Measurements from ENCODE around the gene FAM83E.
"Not testable (repeated sequence)": the region's sequence is repeated elsewhere in the genome, so short reads cannot be mapped to it uniquely, and the experiment has no call there.

FAM83E gene

DNA sequence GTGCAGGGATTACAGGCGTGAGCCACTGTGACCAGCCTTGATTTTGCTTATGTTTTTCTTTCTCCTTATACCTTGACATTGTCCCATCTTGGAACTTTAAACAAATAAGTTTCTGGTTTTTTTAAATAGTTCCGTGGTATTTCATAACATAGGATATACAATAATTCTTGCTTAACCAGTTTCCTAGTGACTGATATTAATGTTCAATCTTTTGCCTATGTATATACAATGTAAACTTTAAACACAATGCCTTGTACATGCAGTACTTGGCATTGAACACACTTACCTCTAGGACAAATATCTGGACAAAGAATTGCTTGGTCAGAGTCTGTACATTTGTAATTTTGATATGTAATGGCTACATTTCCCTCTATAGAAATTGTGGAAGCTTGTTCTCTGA, 32.7 kb downstream of the FAM83E start:
- DNase-seq (ENCODE audit: low spot score): no peak
- no peak for TF ChIP-seq CTCF (IDR thresholded peaks at IDR 0.05; ENCODE audit: extremely low read depth, missing control alignments)

DNA sequence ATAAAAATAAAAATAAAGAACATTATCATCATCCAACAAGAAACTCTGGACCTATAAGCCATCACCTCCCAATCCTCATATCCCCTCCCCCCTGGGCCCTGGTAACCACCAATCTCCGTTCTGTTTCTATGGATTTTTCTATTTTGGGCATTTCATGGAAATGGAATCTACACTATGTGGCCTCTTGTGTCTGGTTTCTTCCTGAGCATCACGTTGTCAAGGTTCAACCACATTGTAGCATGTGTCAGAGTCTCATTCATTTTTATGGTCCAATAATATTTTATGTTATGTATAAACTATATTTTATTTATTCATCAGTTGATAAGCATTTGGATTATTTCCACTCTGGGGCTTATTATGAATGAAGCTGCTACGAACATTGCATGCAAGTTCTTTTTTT, 36.0 kb downstream of the FAM83E start:
- DNase-seq (ENCODE audit: low spot score): no peak

GRCh38 chr19:48577908-48578307, 37.0 kb downstream of the FAM83E start:
- DNase-seq (ENCODE audit: low spot score): not testable (repeated sequence)

More for the DNA sequence above, 36.0 kb downstream of the FAM83E start:
- no peak for TF ChIP-seq CTCF (IDR thresholded peaks at IDR 0.05; ENCODE audit: extremely low read depth, missing control alignments)

- no peak for TF ChIP-seq CTCF (IDR thresholded peaks at IDR 0.05; ENCODE audit: extremely low read depth, missing control alignments)
- no peak for DNase-seq (ENCODE audit: low spot score)
These were observed 38.8 kb downstream of the FAM83E start for GRCh38 chr19:48575931-48576622.

DNA sequence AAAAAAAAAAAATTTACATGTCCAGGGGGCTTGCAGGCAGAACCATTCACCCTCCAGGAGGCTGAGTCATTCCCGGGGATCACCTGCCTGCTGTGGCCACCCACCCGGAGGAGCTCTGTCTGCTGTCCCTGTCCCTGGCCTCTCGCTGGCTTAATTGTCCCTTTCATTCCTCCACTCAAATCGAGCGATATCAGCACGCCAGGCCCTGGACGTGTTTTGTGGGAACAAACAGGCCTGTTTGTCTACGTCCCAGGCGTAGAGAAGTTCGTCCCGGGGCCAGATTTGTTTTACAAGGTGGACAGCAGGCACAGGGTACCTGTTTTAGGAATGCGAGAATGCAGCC, 41.7 kb downstream of the FAM83E start:
- DNase-seq (ENCODE audit: low spot score): no peak
- TF ChIP-seq CTCF (IDR thresholded peaks at IDR 0.05; ENCODE audit: extremely low read depth, missing control alignments): no peak

GRCh38 chr19:48571378-48572162, 43.3 kb downstream of the FAM83E start:
- no peak for TF ChIP-seq CTCF (IDR thresholded peaks at IDR 0.05; ENCODE audit: extremely low read depth, missing control alignments)
- DNase-seq (ENCODE audit: low spot score): no peak

DNA sequence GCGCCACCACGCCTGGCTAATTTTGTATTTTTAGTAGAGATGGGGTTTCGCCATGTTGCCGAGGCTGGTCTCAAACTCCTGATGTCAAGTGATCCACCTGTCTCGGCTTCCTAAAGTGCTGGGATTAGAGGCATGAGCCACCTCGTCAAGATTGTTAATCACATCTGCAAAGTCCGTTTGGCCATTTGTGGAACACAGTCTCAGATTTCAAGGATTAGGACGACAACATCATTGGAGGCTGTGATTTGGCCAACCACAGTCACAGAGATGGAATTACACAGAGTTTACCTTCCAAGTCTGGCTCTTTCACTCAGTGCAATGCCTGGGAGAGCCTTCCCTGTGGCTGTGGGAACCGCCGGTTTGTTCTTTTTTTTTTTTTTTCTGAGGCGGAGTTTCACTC, 45.1 kb downstream of the FAM83E start:
- no peak for DNase-seq (ENCODE audit: low spot score)
- TF ChIP-seq CTCF (IDR thresholded peaks at IDR 0.05; ENCODE audit: extremely low read depth, missing control alignments): no peak
